Right atrium auricular region (tissue), 2 donors: ENCODE results near the gene CARS2. TPM values are rescaled to one million over a fixed set of nuclear protein-coding genes. Genes with fewer than 3 reads are reported as not detected.
"Not testable (repeated sequence)": the region's sequence is repeated elsewhere in the genome, so short reads cannot be mapped to it uniquely, and the experiment has no call there.

ENCODE experiments used
- DNase-seq: peaks from one replicate; pipeline ENCODE4 v3.0.0-alpha.2; 2019; ENCODE audit warnings: low spot score
- H3K27ac ChIP-seq, 2 donors: fragments of 200-600 bp; sonication (generic); 1 replicate in 1 of 2; 2 replicates in 1 of 2; pipeline ENCODE4 v1.5.1; 2016 to 2019
- H3K27me3 ChIP-seq, 2 donors: fragments of 200-600 bp; sonication (generic); one replicate each; pipeline versions ENCODE4 v1.5.1 to v1.6.0; 2017 to 2019
- H3K36me3 ChIP-seq: fragments of 200-600 bp; sonication (generic); one replicate; pipeline ENCODE4 v1.5.1; 2016
- H3K4me1 ChIP-seq, 2 donors: fragments of 200-600 bp; sonication (generic); one replicate each; pipeline versions ENCODE4 v1.5.1 to v1.6.0; 2017 to 2019
- H3K4me3 ChIP-seq, 2 donors: fragments of 200-600 bp; sonication (generic); 1 replicate in 1 of 2; 2 replicates in 1 of 2; pipeline ENCODE4 v1.5.1; 2017 to 2019; ENCODE audit warnings: mild to moderate bottlenecking in 1 of 2, moderate library complexity in 1 of 2
- H3K9me3 ChIP-seq, 2 donors: fragments of 200-600 bp; sonication (generic); one replicate each; pipeline ENCODE4 v1.5.1; 2019
- CTCF ChIP-seq, 2 donors: fragments of 200-600 bp; sonication (generic); IDR thresholded peaks; one replicate each; pipeline ENCODE4 v1.5.1; 2019; ENCODE audit warnings: antibody characterized with exemption in 2 of 2
- total RNA-seq, 2 donors: library from RNA; depleted of rRNA; stranded (reverse); fragments of >200 nt; gene quantifications; one replicate each; pipeline ENCODE4 v1.1.0, GENCODE V29; 2016

CARS2 gene
- total RNA-seq, 2 donors from 2014 or later, result 28.5 to 30.7 TPM

GRCh38 chr13:110699148-110700145 is 6.5 kb downstream of the CARS2 start:
- Histone ChIP-seq H3K4me3 (no peak overlapping the region), H3K27ac (no peak overlapping the region), H3K36me3 (peaks cover 36% of the 10 kb centered on the region)

GRCh38 chr13:110698689-110699088 is 7.2 kb downstream of the CARS2 start:
- no peak overlapping the region for H3K27ac ChIP-seq

More at GRCh38 chr13:110699148-110700145, 6.5 kb downstream of the CARS2 start:
- DNase-seq, result no peak
- H3K4me1 ChIP-seq, result peaks cover 0 to 15% of the 10 kb centered on the region in 2 donors
- H3K9me3 ChIP-seq, result no peaks in the 10 kb centered on the region
- H3K27me3 ChIP-seq, result no peaks in the 10 kb centered on the region
- no peak for TF ChIP-seq CTCF (IDR thresholded peaks at IDR 0.05)

DNA sequence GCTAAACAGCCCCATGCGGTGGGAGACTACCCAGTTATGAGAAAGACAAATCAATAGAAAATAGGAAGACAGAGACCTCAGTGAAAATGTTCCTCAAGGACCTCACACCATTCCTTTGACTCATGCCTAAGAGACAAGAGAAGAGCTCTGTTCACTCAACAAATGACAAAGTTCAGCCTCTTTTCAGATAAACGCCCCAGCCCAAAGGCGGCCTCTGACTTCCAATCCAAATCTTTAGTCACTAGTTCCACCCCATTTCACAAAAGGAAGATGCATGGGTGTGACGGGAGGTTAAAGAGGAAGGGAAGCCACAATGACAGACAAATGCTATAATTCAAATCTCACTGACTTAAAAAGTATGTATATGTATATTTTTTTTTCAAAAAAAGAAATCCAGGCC is 8.1 kb downstream of the CARS2 start:
- no peak for TF ChIP-seq CTCF (IDR thresholded peaks at IDR 0.05)
- H3K4me1 ChIP-seq, result peaks cover 0 to 9% of the 10 kb centered on the region in 2 donors
- H3K9me3 ChIP-seq, result no peaks in the 10 kb centered on the region
- H3K27me3 ChIP-seq, result no peaks in the 10 kb centered on the region
- DNase-seq, result no peak
- no peak overlapping the region for H3K4me3 ChIP-seq
- H3K27ac ChIP-seq, result no peak overlapping the region
- peaks cover 36% of the 10 kb centered on the region for H3K36me3 ChIP-seq

More at GRCh38 chr13:110698689-110699088, 7.2 kb downstream of the CARS2 start:
- no peak overlapping the region for H3K4me3 ChIP-seq
- TF ChIP-seq CTCF (IDR thresholded peaks at IDR 0.05), result no peak
- peaks cover 0 to 15% of the 10 kb centered on the region in 2 donors for H3K4me1 ChIP-seq
- H3K27me3 ChIP-seq, result no peaks in the 10 kb centered on the region
- no peak for DNase-seq
- no peaks in the 10 kb centered on the region for H3K9me3 ChIP-seq
- H3K36me3 ChIP-seq, result peaks cover 36% of the 10 kb centered on the region

DNA sequence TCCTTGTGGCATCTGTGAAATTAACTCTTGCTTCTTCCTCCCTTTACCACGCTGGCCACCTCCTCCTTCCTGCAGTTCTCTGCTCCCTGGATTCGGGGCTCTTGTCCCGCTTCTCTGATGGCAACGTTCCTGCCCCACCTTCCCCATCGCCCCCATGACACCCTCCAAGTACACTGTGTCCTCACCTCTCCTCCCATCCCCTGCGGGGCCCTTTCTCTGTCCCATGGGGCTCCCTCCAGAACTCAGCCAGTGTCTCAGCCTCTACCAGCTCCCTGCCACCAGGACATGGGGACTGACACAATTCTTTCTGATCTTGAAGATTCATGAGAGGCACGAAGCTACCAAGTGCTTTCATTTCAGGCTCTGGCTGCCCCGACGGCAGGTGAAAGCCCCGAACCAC is 9.1 kb downstream of the CARS2 start:
- Histone ChIP-seq H3K27me3 (no peaks in the 10 kb centered on the region), H3K36me3 (peaks cover 36% of the 10 kb centered on the region), H3K9me3 (no peaks in the 10 kb centered on the region), H3K27ac (no peak overlapping the region), H3K4me3 (no peak overlapping the region), H3K4me1 (no peaks in the 10 kb centered on the region)
- no peak for DNase-seq
- TF ChIP-seq CTCF (IDR thresholded peaks at IDR 0.05), result no peak

- not testable (repeated sequence) for H3K27me3 ChIP-seq, DNase-seq, H3K27ac ChIP-seq, H3K9me3 ChIP-seq, H3K4me3 ChIP-seq, H3K4me1 ChIP-seq
- peaks cover 36% of the 10 kb centered on the region for H3K36me3 ChIP-seq
Observed at GRCh38 chr13:110695774-110696173, 10.1 kb downstream of the CARS2 start.

DNA sequence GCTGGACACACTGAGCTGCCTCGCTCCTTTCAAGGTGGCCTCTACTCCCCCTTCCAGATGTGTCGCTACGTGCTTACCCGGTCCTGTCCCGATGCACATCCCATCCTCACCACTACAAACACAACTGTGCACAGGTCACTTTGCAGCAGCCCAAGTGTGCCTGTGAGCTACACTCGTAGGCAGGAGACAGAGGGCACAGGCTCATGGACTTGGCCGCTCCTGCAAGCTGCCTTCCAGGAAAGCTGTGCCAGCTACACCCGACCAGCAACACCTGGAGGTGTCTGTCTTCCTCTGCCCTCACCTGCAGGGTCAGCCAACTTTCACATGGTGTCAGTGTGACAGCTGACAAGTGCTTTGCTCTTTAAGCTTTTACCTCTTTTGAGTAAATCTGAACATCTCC is 15.4 kb downstream of the CARS2 start:
- no peaks in the 10 kb centered on the region for H3K4me1 ChIP-seq
- TF ChIP-seq CTCF (IDR thresholded peaks at IDR 0.05), result no peak
- no peak for DNase-seq
- no peak overlapping the region for H3K4me3 ChIP-seq
- H3K36me3 ChIP-seq, result peaks cover 33% of the 10 kb centered on the region
- H3K9me3 ChIP-seq, result no peaks in the 10 kb centered on the region
- H3K27me3 ChIP-seq, result no peaks in the 10 kb centered on the region
- H3K27ac ChIP-seq, result no peak overlapping the region
